ENCODE data around the gene DDR2.
"Not testable (repeated sequence)": the region's sequence is repeated elsewhere in the genome, so short reads cannot be mapped to it uniquely, and the experiment has no call there.

Gene DDR2

DNA sequence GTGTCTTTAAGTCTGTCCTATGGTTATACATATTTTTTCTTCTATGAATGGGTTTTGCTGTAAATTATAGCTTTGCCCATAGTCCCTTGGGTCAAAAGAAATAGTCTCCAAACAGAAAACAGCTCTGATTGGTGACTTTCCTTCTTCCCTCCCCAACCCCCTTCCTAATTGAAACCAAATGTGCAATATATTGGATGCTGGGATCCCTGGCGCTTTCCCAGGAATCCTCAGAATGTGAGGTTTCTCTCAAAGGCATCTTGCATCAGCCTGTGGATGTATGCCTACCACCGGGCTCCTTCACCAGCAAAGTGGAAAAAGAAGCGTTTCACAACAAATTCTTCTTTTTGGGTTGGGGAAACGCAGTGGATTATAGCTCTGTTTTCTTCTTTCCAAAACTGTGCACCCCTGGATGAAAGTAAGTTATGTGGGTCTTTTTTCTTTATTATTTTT, at the start of gene DDR2:
Gene DDR2 (plus strand): TSS at position 248 of the 450 bp plus-strand sequence. CDS start 86,600 bp downstream, outside the sequence.
- peak; percentile 99 to 100 for DNase-seq (ENCODE audit: low read depth in 2 of 2)

DNA sequence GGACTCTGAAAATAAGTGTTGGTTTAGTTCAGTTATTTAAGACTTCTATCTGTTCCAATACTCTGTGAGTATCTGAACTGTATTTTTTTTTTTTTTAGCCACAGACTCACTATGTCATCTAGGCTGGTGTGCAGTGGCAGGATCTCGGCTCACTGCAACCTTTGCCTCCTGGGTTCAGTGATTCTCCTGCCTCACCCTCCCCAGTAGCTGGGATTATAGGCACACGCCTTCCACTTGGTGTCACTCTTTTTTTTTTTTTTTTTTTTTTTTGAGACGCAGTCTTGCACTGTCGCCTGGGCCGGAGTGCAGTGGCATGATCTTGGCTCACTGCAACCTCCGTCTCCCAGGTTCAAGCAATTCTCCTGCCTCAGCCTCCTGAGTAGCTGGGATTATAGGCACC, 49.4 kb upstream of the DDR2 start:
- not testable (repeated sequence) for DNase-seq (ENCODE audit: low read depth in 2 of 2)

- not testable (repeated sequence) for DNase-seq (ENCODE audit: low read depth in 2 of 2)
Observed at GRCh38 chr1:162585101-162585500, 47.2 kb upstream of the DDR2 start.

GRCh38 chr1:162587347-162587746, 44.9 kb upstream of the DDR2 start:
- DNase-seq (ENCODE audit: low read depth in 2 of 2) = no peak

GRCh38 chr1:162587761-162588260, 44.5 kb upstream of the DDR2 start:
- DNase-seq (ENCODE audit: low read depth in 2 of 2) = no peak

- DNase-seq (ENCODE audit: low read depth in 2 of 2) = no peak
Observed at GRCh38 chr1:162590101-162590500, 42.2 kb upstream of the DDR2 start.

DNA sequence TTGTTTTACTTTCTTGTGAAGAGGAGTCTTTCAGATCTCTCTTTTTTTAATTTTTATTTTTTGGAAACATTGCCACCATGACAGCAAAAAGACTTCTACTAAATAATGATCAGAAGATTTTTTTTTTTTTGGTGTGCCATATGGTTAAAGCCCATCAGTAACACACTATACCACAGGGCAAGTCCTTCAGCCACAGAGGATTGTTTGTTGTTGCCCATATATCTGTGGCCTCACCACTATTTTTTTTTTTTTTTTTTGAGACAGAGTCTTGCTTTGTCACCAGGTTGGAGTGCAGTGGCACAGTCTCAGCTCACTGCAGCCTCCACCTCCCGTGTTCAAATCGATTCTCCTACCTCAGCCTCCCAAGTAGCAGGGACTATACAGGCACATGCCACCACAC, 41.6 kb upstream of the DDR2 start:
- DNase-seq (ENCODE audit: low read depth in 2 of 2) = no peak

DNA sequence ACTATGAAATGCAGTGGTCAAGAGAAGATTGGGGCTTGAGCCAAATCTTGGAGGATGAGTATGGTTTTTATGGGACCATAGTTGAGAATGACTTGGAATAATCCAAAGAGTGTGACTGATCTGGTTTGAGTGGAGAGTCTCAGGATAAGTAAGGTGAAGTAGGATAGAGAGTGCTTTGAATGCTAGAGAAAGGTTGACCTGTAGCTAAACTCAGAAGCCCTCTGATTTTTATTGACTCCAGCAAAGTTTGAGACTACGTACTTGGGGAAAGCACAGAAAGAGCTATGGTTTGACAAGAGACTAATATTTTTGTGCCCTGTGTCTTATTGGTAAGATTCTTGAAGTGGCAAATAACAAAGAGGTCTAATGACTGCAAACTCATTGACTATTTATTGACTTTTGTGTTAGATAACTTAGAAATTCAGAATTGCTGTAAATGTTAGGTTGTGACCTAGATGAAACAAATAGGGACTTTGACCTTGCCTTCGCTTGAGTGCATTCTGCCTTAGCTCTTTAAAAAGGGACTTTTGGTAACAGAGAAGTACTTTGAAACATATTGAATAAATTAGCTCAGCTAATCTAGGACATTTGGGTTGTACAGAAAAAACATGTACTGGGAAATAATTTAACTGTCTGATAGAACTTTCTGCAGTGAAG, 35.6 kb upstream of the DDR2 start:
- DNase-seq (ENCODE audit: low read depth in 2 of 2) = no peak

DNA sequence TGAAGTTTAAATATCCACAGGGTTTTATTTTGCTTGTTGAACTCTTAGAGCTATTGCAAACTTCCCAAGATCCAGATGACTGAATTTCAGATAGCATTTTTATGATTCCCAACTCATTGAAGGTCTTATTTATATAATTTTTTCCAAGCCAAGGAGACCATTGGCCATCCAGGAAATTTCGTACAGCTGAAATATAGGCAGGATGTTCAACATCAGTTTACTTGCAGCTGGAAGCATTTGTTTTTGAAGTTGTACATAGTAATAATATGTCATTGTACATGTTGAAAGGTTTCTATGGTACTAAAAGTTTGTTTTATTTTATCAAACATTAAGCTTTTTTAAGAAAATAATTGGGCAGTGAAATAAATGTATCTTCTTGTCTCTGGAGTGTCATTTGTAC, 32.8 kb upstream of the DDR2 start:
- DNase-seq (ENCODE audit: low read depth in 2 of 2) = no peak

GRCh38 chr1:162603117-162603516, 29.1 kb upstream of the DDR2 start:
- DNase-seq (ENCODE audit: low read depth in 2 of 2) = not testable (repeated sequence)

GRCh38 chr1:162605225-162605927, 26.9 kb upstream of the DDR2 start:
- peak; percentile 86 to 88 for DNase-seq (ENCODE audit: low read depth in 2 of 2)

- DNase-seq (ENCODE audit: low read depth in 2 of 2) = no peak
Observed at GRCh38 chr1:162609306-162609705, 23.0 kb upstream of the DDR2 start.

DNA sequence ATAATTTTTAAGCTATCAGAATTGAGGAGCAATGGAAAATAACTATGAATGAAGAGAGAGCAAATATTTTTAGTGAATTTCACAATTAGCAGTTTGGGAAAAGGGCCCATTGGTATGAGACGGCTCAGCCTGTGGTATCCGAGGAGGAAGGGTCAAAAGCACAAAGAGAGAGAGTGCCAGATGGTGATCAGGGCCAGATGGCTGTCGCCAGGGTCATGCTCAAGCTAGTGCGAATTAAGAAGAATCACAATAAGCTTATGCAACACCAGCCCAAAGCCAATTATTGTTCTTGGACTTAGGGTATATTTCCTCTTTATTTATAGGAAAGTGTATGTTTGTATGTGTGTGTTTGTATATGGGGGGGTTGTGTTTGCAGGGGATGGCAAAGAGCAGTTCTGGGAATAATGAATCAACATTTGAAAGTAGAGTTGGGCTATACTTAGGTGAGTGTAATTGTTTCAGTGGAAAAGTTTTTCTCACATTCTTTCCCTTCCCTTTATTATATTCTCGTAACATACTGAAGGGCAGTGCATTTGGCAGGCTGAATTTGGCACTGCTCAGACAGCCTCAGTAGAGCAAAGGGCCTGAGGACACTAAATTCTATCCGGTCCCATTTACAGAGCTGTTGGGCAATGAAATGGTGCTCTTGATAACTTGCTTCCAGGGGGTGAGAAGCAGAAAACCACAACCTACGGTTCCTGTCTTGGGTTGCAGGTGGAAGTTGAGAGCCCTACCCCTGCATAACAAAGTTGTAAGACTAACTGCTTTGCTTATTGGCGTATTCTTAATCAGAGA, 19.5 kb upstream of the DDR2 start:
- no peak for DNase-seq (ENCODE audit: low read depth in 2 of 2)

DNA sequence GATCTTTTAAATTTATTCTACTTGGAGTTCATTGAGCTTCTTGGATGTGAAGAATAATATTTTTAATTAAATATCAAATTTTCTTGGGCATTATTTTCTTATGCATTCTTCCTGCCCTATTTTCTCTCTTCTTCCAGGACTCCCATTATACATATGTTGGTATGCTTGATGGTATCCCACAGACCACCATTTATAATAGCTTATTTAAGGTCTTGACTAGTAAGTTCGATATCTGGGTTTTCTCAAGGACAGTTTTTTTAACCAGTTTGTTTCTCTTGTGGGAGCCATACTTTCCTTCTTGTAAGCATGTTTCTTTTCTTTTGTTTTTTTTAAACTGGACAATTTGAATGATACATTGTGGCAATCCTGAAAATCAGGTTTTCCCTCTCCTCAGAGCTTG, 15.4 kb upstream of the DDR2 start:
- no peak for DNase-seq (ENCODE audit: low read depth in 2 of 2)

- no peak for DNase-seq (ENCODE audit: low read depth in 2 of 2)
Observed at GRCh38 chr1:162617513-162617912, 14.8 kb upstream of the DDR2 start.

DNA sequence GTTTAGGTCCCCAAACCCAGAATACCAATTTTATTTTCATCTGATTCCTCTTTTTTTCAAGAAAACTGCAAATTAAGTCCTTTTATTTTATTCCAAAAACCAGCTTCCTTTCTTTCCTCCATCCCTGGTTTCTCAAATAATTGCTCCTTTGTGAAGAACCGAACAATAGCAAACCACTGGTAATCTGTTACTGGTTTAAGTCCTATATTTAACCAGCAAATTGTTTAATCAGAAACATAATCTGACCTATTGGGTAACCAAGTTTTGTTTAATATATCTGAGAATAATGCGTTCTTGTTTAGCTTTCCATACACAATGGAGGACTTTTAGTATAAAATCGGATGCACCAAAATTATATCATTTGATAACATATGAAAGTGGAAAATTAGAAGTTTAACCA, 13.2 kb upstream of the DDR2 start:
- no peak for DNase-seq (ENCODE audit: low read depth in 2 of 2)

GRCh38 chr1:162621256-162621655, 11.0 kb upstream of the DDR2 start:
- DNase-seq (ENCODE audit: low read depth in 2 of 2) = no peak

DNA sequence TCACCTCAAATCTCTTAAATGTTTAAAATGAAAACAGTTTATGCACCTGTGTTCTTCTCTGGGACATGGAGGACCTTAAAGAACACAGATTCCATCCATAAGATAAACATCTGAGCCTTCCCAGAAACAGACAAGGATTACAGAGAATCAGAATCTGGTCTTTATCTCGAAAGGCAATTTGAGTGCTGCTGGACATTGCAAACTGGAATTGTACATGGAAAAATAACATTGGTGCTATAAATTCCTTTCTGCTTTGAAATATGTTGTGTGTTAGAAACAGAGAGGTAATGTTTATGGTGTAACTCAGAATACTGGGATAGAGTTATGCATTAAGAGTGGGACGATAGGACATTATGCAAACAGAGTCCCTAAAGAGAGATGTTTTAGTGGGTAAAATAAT, 6.6 kb upstream of the DDR2 start:
- no peak for DNase-seq (ENCODE audit: low read depth in 2 of 2)

- no peak for DNase-seq (ENCODE audit: low read depth in 2 of 2)
Observed at GRCh38 chr1:162626094-162626493, 6.2 kb upstream of the DDR2 start.

DNA sequence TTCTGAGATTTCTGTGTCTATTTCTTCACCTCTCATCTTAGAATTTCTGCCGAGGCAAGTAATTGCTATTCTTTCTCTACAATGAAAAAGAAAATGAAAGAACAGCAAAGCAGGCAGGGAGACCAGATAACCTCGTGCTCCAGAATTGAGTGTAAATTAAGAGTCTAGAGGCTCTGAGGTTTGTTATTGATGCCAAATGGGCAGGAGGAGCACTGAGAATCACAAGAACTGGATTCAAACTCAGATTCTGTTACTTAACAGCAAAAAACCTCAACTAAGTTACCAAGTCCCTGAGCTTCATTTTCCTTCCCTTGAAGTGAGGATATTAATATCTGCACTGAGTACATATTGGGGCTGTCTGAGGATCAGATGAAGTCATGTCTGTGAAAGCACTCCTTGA, 5.5 kb upstream of the DDR2 start:
- no peak for DNase-seq (ENCODE audit: low read depth in 2 of 2)

DNA sequence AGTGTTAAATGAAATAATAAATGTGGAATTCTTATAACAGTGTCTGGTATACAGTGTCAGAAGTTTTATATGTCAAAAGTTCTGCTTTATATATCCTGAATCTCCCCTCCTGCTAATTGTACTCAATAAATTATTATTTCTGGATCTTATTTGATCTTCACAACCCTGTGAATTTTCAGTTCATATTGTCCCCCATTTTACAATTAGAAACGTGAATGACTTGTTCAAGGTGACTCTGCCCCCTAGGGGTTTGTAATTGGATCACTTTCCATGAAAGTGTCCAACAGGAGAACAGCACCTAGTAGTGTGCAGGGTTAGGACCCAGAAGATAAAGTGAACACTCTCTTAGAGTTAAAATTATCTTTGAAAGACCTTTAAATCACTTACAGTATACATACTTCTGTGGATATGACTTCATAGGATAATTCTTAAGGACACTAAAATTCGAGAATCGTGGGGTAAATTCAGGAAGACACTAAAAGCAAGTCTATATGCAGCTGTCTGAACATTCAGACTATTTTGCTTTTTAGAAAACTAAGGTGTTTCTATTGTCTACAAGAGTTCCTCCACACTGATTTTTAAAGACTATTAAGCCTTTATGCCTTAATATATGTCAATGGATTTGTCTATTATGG, 4.5 kb upstream of the DDR2 start:
- DNase-seq (ENCODE audit: low read depth in 2 of 2) = peak in 1 of 2 experiments; percentile 17

DNA sequence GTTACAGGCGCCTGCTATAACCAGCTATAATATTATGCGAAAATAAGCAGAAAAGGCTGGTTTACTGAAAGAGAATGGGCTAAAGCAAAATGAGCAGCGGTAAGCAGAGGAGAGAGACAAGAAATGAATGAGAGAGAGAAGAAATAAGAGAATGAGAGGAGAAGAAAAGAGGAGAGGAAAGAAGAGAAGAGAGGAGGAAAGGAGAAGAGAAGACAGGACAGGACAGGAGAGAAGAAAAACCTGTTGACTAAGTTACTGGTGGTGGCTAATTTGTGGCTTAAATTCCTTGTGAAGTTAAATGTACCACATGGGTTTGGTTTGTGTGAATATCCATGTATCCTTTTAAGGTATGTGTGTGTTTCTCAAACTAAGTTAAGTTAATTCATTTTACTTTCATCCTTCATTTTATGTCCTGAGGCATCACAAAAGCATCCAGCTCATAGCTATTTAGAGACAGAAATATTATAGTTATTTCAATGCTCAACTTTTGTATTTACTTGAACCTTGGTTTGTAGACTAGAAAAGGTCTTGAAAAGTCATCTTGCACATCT, 3.1 kb upstream of the DDR2 start:
- peak; percentile 53 to 58 for DNase-seq (ENCODE audit: low read depth in 2 of 2)

All from fibroblast of skin of left quadriceps (primary cell).